ENCODE measurements around the gene SPARC.

SPARC gene

DNA sequence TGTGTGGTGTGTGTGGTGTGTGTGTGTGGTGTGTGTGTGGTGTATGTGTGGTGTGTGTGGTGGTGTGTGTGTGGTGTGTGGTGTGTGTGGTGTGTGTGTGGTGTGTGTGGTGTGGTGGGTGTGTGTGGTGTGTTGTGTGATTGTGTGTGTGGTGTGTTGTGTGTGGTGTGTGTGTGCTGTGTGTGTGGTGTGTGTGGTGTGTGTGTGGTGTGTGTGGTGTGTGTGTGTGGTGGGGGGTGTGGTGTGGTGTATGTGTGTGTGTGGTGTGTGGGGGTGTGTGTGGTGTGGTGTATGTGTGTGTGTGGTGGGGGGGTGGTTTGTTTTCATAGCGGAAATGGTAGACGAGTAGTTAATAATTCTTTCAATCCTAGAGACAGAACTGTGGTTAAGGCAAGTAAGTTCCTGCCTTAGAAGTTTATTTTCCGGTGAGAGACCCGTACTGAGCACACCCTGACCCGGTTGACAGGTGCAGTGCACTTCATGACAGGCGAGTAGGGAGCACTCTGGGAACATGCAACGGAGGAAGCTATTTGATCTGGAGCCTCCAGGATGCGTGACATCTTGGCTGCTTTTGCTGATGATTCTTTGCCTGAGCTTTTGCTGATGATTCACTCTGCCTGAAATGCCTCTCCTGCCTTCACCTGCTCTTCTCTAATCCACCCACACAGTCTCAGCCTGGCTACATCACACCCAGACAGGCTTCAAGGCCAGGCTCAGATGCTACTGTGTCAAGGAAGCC is 73.9 kb downstream of the SPARC start:
- TF ChIP-seq, protein P1, sequence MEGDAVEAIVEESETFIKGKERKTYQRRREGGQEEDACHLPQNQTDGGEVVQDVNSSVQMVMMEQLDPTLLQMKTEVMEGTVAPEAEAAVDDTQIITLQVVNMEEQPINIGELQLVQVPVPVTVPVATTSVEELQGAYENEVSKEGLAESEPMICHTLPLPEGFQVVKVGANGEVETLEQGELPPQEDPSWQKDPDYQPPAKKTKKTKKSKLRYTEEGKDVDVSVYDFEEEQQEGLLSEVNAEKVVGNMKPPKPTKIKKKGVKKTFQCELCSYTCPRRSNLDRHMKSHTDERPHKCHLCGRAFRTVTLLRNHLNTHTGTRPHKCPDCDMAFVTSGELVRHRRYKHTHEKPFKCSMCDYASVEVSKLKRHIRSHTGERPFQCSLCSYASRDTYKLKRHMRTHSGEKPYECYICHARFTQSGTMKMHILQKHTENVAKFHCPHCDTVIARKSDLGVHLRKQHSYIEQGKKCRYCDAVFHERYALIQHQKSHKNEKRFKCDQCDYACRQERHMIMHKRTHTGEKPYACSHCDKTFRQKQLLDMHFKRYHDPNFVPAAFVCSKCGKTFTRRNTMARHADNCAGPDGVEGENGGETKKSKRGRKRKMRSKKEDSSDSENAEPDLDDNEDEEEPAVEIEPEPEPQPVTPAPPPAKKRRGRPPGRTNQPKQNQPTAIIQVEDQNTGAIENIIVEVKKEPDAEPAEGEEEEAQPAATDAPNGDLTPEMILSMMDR (IDR thresholded peaks at IDR 0.05; ENCODE audit: insufficient read depth, low read length, missing control alignments) = no peak
- ChIA-PET POLR2A (no interaction called here), CTCF (no interaction called here)
- no peak overlapping the region for H3K4me3 ChIP-seq (ENCODE audit: low read depth, low read length)
- DNase-seq (ENCODE audit: low read depth, low spot score) = no peak

DNA sequence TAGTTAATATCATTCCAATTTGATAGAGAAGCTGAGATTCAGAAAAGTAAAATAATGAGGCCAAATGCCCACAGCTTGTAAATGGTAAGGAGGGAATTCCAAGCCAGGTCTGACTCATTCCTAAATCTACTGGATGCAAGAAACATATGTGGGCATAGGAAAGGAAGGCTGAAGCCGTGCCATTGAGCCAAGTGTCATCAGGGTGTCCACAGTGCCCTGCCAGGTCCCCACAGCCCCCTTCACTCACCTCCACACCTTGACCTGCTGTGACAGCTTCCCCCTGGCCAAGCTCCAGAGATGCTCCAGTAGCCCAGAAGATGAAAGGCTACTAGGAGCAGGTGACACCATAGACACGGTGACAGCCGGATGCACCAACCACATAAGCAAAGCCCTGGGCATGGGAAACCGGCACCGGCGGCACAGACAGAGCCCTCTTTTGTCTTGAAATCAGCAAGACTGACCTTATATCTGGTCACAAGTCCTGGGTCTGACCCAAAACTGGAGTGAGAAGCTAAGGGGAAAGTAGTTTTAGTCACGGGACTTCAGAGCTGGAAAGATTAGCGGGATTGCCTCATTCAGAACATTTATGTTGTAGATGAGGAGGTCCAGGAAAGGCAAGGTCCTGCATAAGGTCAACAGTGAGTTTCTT is 75.5 kb downstream of the SPARC start:
- H3K4me3 ChIP-seq (ENCODE audit: low read depth, low read length) = no peak overlapping the region
- ChIA-PET CTCF (no interaction called here), POLR2A (no interaction called here)
- no peak for DNase-seq (ENCODE audit: low read depth, low spot score)
- TF ChIP-seq, protein P1 (IDR thresholded peaks at IDR 0.05; ENCODE audit: insufficient read depth, low read length, missing control alignments) = no peak

All from AG04449 (cell line).